Measurements from ENCODE around the gene NPB. TPM values are rescaled to one million over a fixed set of nuclear protein-coding genes. Genes with fewer than 3 reads are reported as not detected.

The NPB gene
- total and polyA plus RNA-seq, 4 donors, result 0.15 to 0.92 (median 0.55) TPM

GRCh38 chr17:81921996-81922565 lies 20.0 kb downstream of the NPB start (continued):
- TF ChIP-seq CTCF (IDR thresholded peaks at IDR 0.05; ENCODE audit: low read depth, low read length, missing input control), result no peak
- no peak for TF ChIP-seq RXRA (IDR thresholded peaks at IDR 0.05)
- no peak for TF ChIP-seq JUND (IDR thresholded peaks at IDR 0.05)
- TF ChIP-seq ATF3 (IDR thresholded peaks at IDR 0.05), result no peak
- no peak for TF ChIP-seq FOXA2 (IDR thresholded peaks at IDR 0.05)

GRCh38 chr17:81922566-81923301 lies 20.7 kb downstream of the NPB start:
- peaks cover 0 to 7% (median 4%) of the 10 kb centered on the region in 4 donors for H3K36me3 ChIP-seq (ENCODE audit: control insufficient read depth in 4 of 4, insufficient read depth in 3 of 4, low read depth in 1 of 4, low read length in 3 of 4)
- no peak for TF ChIP-seq FOXA2 (IDR thresholded peaks at IDR 0.05)
- TF ChIP-seq FOXA1 (IDR thresholded peaks at IDR 0.05), result no peak
- no peak for TF ChIP-seq HNF4A (conservative IDR thresholded peaks at IDR 0.05)
- TF ChIP-seq ZBTB33 (IDR thresholded peaks at IDR 0.05), result no peak
- no peak for TF ChIP-seq YY1 (IDR thresholded peaks at IDR 0.05)
- 85% methylated on average over 58 of the region's 58 CpGs for WGBS
- no peaks in the 10 kb centered on the region for H3K27me3 ChIP-seq (ENCODE audit: control insufficient read depth in 4 of 4, insufficient read depth in 4 of 4, low read length in 3 of 4)
- H3K9ac ChIP-seq (ENCODE audit: low read depth in 1 of 2, low read length in 2 of 2), result no peak overlapping the region
- no peak overlapping the region for H3K27ac ChIP-seq (ENCODE audit: low read depth in 1 of 2, low read length in 2 of 2)
- H3K4me3 ChIP-seq (ENCODE audit: low read depth in 1 of 3, low read length in 3 of 3), result peak overlapping the region in 1 of 3 donors; percentile 40
- H3K9me3 ChIP-seq (ENCODE audit: control insufficient read depth in 4 of 4, low read length in 3 of 4), result no peaks in the 10 kb centered on the region
- DNase-seq (ENCODE audit: low spot score), result no peak
- H3K4me1 ChIP-seq (ENCODE audit: control insufficient read depth in 4 of 4, insufficient read depth in 4 of 4, low read length in 3 of 4), result peaks cover 30 to 64% (median 48%) of the 10 kb centered on the region in 4 donors

GRCh38 chr17:81923302-81924260 lies 21.5 kb downstream of the NPB start:
- WGBS, result 19% methylated on average over 32 of the region's 32 CpGs
- peak overlapping the region in 2 of 3 donors; percentile 39 to 40 for H3K4me3 ChIP-seq (ENCODE audit: low read depth in 1 of 3, low read length in 3 of 3)
- TF ChIP-seq ZBTB33 (IDR thresholded peaks at IDR 0.05) (no peak), RXRA (IDR thresholded peaks at IDR 0.05) (peak in 1 of 2 donors; percentile 27), HNF4G (IDR thresholded peaks at IDR 0.05) (no peak), HNF4A (conservative IDR thresholded peaks at IDR 0.05) (no peak), FOXA2 (IDR thresholded peaks at IDR 0.05) (no peak), FOXA1 (IDR thresholded peaks at IDR 0.05) (no peak), EGR1 (IDR thresholded peaks at IDR 0.05; ENCODE audit: low read depth in 2 of 2) (no peak), CTCF (IDR thresholded peaks at IDR 0.05; ENCODE audit: low read depth, low read length, missing input control) (no peak), SP1 (IDR thresholded peaks at IDR 0.05) (no peak), NR2F2 (IDR thresholded peaks at IDR 0.05) (no peak), RAD21 (IDR thresholded peaks at IDR 0.05) (no peak), YY1 (IDR thresholded peaks at IDR 0.05) (peak; percentile 13)
- no peaks in the 10 kb centered on the region for H3K27me3 ChIP-seq (ENCODE audit: control insufficient read depth in 4 of 4, insufficient read depth in 4 of 4, low read length in 3 of 4)
- peak overlapping the region in 1 of 2 donors; percentile 35 for H3K9ac ChIP-seq (ENCODE audit: low read depth in 1 of 2, low read length in 2 of 2)
- peak overlapping the region; percentile 71 for H3K27ac ChIP-seq (ENCODE audit: low read depth in 1 of 2, low read length in 2 of 2)
- H3K4me1 ChIP-seq (ENCODE audit: control insufficient read depth in 4 of 4, insufficient read depth in 4 of 4, low read length in 3 of 4), result peaks cover 34 to 67% (median 51%) of the 10 kb centered on the region in 4 donors
- peak; percentile 91 for DNase-seq (ENCODE audit: low spot score)
- H3K36me3 ChIP-seq (ENCODE audit: control insufficient read depth in 4 of 4, insufficient read depth in 3 of 4, low read depth in 1 of 4, low read length in 3 of 4), result peaks cover 0 to 7% (median 4%) of the 10 kb centered on the region in 4 donors
- no peaks in the 10 kb centered on the region for H3K9me3 ChIP-seq (ENCODE audit: control insufficient read depth in 4 of 4, low read length in 3 of 4)

Measured in liver (tissue), 9 donors.